CD4-positive, alpha-beta T cell treated with Interleukin-15 for 1 hour (primary cell): Measurements from ENCODE around the gene SDF4.
"Not testable (repeated sequence)": the region's sequence is repeated elsewhere in the genome, so short reads cannot be mapped to it uniquely, and the experiment has no call there.

Experiments used
- DNase-seq: peaks from one replicate; pipeline ENCODE4 v3.0.0-alpha.2; 2020

Gene SDF4

GRCh38 chr1:1196431-1197187 lies 35.2 kb downstream of the SDF4 start:
- DNase-seq: no peak

GRCh38 chr1:1195726-1196125 lies 36.1 kb downstream of the SDF4 start:
- DNase-seq: not testable (repeated sequence)

- no peak for DNase-seq
These were observed 37.1 kb downstream of the SDF4 start for GRCh38 chr1:1194723-1195122.

DNA sequence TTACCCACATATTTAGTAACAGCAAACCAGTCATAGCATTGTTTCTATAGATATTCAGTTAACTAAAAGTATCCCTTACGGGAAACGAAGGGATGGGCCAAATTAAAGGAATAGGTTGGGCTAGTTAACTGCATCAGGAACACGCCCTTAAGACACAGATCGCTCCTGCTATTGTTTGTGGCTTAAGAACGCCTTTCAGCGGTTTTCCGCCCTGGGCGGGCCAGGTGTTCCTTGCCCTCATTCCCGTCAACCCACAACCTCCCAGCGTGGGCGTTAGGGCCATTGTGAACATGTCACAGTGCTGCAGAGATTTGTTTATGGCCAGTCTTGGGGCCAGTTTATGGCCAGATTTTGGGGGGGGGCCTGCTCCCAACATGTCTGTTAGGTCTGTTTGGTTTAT lies 40.1 kb downstream of the SDF4 start:
- peak; percentile 10 for DNase-seq

GRCh38 chr1:1189111-1189510 lies 42.7 kb downstream of the SDF4 start:
- DNase-seq: peak; percentile 4

GRCh38 chr1:1187938-1188337 lies 43.9 kb downstream of the SDF4 start:
- DNase-seq: no peak

DNA sequence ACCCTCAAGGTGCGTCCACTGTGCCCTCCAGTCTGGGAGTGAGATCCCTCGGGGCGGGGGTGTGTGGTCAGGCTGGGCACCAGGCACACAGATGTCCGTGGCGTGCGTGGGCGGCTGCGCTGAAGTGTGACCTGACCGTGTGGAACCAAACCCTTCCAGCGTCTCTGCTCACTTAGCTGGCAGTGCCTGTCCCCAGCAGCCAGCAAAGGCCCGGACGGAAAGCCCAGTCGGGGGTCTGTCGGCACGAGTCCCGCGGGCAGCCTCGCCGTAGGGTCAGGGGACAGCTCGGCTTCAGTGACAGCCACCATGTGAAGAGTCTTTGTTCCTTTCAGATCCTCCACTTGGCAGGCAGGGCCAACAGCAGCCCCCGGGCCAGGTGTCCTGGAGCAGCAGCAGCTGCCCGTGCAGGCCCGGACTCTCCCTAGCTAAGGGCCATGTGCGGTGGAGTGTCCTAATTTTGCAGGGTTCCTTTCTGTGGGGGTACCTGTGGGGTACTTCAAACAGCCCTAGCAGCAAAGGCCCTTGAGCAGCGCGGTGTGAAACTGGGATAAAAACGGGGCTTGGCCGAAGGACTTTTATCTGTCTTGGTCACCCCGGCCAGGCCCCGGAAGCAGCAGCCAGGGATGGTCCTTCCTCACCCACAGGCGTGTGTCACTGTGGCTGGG lies 46.6 kb downstream of the SDF4 start:
- peak; percentile 5 for DNase-seq

GRCh38 chr1:1183833-1184775 lies 47.7 kb downstream of the SDF4 start:
- DNase-seq: peak; percentile 16

- DNase-seq: peak; percentile 12
These were observed 48.5 kb downstream of the SDF4 start for GRCh38 chr1:1183221-1183747.

- peak; percentile 13 for DNase-seq
These were observed 49.1 kb downstream of the SDF4 start for GRCh38 chr1:1182491-1183220.

DNA sequence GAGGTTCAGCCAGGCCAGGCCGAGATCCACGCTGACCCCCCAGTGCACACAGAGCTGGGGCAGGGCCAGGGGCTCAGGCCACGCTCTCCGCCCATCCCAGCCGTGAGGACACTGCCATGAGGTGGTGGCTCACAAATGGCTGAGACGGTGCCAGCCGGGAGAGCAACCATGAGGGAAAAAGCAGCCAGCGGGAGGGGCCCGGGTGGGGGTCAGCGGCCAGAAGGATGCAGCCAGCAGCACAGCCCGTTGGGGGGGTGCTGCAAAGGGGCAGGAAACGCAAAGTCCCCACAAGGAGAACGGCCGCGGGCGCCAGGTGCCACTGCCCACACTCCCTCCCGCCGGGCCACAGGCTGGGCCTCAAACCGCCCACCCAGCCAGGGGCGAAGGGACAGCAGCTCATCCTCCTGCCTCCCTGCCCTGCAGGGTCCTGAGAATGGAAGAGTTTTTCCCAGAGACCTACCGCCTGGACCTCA lies 49.8 kb downstream of the SDF4 start:
- peak; percentile 15 for DNase-seq

- DNase-seq: peak; percentile 9
These were observed 50.5 kb downstream of the SDF4 start for GRCh38 chr1:1181129-1181937.

DNA sequence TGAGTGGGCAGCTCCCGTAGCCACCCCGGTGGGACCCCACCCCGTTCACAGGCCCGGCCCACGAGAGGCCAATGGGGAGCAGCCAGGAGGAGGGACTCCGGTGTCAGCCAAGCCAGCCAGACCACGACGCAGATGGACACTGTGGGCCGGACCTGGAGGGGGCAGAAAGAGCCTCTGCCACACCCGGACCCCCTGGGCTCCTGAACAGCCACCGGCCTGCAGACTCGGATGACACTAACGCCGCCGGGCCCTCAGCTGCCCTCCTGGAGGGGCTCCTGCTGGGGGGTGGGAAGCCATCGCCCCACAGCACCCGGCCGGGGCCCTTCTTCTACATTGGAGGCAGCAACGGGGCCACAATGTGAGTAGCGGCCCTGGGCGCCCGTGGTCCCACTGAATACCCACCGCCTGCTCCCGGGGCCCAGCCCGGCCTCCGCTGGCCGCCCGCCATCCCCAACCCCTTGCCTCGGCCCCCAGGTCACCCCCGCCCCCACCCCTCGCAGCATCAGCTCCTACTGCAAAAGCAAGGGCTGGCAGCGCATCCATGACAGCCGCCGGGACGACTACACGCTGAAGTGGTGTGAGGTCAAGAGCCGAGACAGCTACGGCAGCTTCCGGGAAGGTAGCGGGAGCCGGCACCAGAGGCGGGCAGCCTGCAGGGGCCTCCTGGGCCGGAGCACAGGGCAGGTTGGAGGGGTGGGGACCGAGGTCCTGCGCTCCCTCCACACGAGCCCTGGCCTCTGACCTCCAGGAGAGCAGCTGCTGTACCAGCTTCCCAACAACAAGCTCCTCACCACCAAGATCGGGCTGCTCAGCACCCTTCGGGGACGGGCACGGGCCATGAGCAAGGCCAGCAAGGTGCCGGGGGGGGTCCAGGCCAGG lies 51.6 kb downstream of the SDF4 start:
- peak; percentile 3 for DNase-seq

DNA sequence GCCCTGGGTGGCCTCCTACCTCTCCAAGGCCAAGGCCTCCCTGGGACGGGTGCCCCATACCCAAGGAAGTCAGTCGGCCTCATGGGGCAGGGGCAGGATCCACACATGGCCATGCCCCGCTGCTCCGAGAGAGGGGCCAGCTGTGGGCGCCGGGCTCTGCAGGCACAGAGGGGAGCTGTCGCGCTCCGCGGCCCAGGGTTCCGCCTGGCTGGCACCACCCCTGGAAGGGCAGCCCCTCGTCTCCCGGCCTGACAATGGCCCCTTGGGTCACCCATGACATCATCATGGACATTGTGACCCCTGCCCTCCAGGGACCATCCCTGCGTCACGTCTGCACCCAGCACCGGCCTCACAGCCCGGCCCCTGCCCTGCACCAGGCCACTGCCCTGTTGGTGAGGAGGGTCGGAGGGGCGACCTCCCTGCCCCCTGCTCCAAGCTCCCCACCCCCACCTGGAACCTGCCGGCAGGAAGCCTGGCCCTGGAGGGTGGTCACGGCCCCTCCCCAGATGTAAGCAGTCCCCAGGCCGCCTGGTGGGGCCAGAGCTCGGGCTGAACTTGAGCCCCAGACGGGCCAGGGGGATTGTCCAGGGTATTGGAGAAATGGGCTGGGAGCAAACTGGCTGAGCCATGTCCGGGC lies 52.3 kb downstream of the SDF4 start:
- peak; percentile 12 for DNase-seq

DNA sequence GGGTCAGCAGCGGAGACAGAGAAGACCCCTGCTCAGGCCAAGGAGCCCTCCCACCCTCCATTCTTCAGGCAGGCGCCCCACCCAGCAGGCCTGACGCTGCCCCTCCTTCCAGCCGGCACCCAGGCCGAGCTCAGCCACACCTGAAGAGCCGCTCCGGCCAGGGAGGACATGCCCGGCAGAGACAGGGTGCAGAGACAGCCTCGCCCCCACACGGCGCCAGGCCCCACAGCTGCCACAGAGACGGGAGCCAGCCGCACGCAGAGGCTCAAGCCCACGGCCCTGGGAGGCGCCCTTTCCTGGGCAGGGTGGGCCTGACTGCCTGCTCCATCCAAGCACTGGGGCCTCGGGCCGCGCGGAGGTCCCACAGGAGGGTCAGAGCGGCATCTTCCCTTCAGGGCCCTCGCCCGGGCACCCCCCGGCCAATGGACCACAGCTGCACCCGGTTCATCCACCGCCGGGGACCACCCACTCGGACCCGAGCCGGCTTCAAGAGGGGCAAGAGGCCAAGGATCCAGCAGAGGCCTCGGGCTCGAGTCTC lies 52.9 kb downstream of the SDF4 start:
- DNase-seq: peak; percentile 7

GRCh38 chr1:1177452-1178206 lies 54.2 kb downstream of the SDF4 start:
- DNase-seq: peak; percentile 15

DNA sequence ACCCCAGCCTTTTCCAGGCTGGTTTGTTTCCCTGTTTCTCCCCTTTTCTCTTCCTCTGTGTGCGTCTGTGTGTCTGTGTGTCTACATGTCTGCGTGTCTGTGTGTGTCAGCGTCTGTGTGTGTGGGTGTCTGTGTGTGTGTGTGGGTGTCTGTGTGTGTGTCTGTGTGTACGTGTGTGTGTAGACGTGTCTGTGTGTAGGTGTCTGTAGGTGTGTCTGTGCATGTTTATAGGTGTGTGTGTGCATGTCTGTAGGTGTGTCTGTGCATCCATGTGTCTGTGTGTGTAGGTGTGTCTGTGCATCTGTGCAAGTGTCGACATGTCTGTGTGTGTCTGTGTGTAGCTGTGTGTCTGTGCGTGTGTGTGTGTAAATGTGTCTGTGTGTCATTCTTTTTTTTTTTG lies 54.9 kb downstream of the SDF4 start:
- peak; percentile 9 for DNase-seq

DNA sequence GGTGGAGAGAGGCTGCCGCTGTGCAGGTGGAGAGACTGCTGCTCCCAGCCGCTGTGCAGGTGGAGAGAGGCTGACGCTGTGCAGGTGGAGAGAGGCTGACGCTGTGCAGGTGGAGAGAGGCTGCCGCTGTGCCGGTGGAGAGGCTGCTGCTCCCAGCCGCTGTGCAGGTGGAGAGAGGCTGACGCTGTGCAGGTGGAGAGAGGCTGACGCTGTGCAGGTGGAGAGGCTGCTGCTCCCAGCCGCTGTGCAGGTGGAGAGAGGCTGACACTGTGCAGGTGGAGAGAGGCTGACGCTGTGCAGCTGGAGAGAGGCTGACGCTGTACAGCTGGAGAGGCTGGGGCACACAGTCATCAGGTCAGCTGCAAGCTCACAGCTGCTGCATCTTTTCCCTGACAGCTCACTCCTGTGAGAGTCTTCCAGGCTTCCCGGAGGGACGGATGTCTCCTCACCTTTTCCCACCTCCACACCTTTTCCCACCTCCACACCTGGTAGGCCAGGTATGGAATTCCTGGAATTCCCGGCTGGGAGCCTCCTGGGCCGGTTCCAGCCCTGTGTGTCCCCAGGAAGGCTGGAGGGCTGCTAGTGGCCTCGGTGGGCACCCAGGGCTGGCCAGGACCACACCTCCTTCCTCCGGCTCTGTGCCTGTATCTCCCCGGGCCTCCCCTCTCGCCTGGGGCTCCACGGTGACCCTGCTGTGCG lies 55.6 kb downstream of the SDF4 start:
- peak; percentile 5 for DNase-seq
